AG04450 (cell line): Measurements from ENCODE around the gene SPAG16. TPM values are rescaled to one million over a fixed set of nuclear protein-coding genes. Genes with fewer than 3 reads are reported as not detected.
"Not testable (repeated sequence)": the region's sequence is repeated elsewhere in the genome, so short reads cannot be mapped to it uniquely, and the experiment has no call there.

ENCODE experiments used
- CTCF ChIA-PET: fragments of 300-600, 350-600 bp; formaldehyde crosslinking; extraction: SDS; loops from one replicate; lab custom pipeline; 2022; ENCODE audit warnings: antibody characterized with exemption, inconsistent platforms; lab: Charles Lee
- POLR2A ChIA-PET: fragments of 350-600 bp; formaldehyde crosslinking; extraction: SDS; loops from one replicate; lab custom pipeline; 2021; ENCODE audit warnings: antibody characterized with exemption, inconsistent platforms; lab: Yijun Ruan, JAX
- DNase-seq: peaks from one replicate; pipeline ENCODE4 v3.0.0-alpha.2; 2011; ENCODE audit warnings: low read depth, low spot score
- H3K27ac ChIP-seq: one replicate; pipeline ENCODE4 v1.5.1; 2012; ENCODE audit warnings: low read depth, low read length, control low read depth
- H3K27me3 ChIP-seq: one replicate; pipeline ENCODE4 v1.6.0; 2012; ENCODE audit warnings: low read length; ENCODE audit not compliant: control insufficient read depth, insufficient read depth
- H3K4me3 ChIP-seq: 2 replicates; pipeline ENCODE4 v1.5.1; 2011; ENCODE audit warnings: mild to moderate bottlenecking, low read depth, low read length, control low read depth
- H3K9me3 ChIP-seq: 2 replicates; pipeline ENCODE4 v1.5.1; 2012; ENCODE audit warnings: low read length; ENCODE audit not compliant: control insufficient read depth, insufficient read depth
- CTCF ChIP-seq: IDR thresholded peaks from 2 replicates; pipeline ENCODE4 v1.5.1; 2011; ENCODE audit warnings: low read depth, low read length, control low read depth, inconsistent platforms
- polyA plus RNA-seq: library from polyadenylated mRNA; depleted of rRNA; stranded (reverse); fragments of >200 nt; gene quantifications from 2 replicates; pipeline ENCODE4 v1.2.3, GENCODE V29; 2011

SPAG16 gene
- polyA plus RNA-seq, 1 experiment: 28.1 TPM

DNA sequence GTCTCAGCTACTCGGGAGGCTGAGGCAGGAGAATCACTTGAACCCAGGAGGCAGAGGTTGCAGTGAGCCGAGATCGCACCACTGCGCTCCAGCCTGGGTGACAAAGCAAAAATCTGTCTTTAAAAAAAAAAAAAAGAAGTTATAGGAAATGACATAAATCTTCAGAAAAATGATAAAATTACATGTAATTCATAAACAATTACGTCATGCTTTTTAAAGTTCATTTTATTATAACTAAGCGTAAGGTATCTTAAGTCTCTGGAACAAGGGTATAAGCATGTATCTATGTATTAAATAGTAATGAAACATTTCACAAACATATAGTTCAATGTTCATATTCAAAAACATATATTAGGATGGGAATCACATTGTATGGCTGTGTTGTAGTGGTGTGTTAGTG, 425.9 kb downstream of the SPAG16 start:
- H3K27me3 ChIP-seq: no peaks in the 10 kb centered on the region
- ChIA-PET POLR2A (no interaction called here), CTCF (no interaction called here)
- no peak for TF ChIP-seq CTCF
- no peaks in the 10 kb centered on the region for H3K9me3 ChIP-seq
- DNase-seq: no peak
- no peak overlapping the region for H3K4me3 ChIP-seq
- no peak overlapping the region for H3K27ac ChIP-seq

DNA sequence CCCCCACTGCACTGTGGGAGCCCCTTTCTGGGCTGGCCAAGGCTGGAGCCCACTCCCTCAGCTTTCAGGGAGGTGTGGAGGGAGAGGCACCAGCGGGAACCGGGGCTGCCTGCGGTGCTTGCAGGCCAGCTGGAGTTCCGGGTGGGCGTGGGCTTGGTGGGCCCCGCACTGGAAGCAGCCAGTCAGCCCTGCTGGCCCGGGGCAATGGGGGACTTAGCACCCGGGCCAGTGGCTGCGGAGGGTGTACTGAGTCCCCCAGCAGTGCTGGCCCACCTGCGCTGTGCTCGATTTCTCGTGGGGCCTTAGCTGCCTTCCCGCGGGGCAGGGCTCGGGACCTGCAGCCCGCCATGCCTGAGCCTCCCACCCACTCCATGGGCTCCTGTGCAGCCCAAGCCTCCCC, 434.1 kb downstream of the SPAG16 start:
- H3K27me3 ChIP-seq, H3K27ac ChIP-seq, H3K4me3 ChIP-seq, POLR2A ChIA-PET, DNase-seq, CTCF ChIA-PET: not testable (repeated sequence)
- H3K9me3 ChIP-seq: peaks cover 16% of the 10 kb centered on the region; the same call in 1 of the 2 replicates

- ChIA-PET POLR2A (no interaction called here), CTCF (no interaction called here)
- Histone ChIP-seq H3K9me3 (peaks cover 12% of the 10 kb centered on the region; the same call in 1 of the 2 replicates), H3K27ac (no peak overlapping the region), H3K4me3 (no peak overlapping the region), H3K27me3 (no peaks in the 10 kb centered on the region)
- DNase-seq: no peak
- no peak for TF ChIP-seq CTCF
Measured at GRCh38 chr2:213722565-213722964, 438.3 kb downstream of the SPAG16 start.

GRCh38 chr2:213723041-213723560, 438.8 kb downstream of the SPAG16 start:
- Histone ChIP-seq H3K4me3 (no peak overlapping the region), H3K27me3 (no peaks in the 10 kb centered on the region), H3K9me3 (peaks cover 12% of the 10 kb centered on the region; the same call in 1 of the 2 replicates), H3K27ac (no peak overlapping the region)
- ChIA-PET POLR2A (no interaction called here), CTCF (no interaction called here)
- no peak for TF ChIP-seq CTCF
- DNase-seq: no peak

DNA sequence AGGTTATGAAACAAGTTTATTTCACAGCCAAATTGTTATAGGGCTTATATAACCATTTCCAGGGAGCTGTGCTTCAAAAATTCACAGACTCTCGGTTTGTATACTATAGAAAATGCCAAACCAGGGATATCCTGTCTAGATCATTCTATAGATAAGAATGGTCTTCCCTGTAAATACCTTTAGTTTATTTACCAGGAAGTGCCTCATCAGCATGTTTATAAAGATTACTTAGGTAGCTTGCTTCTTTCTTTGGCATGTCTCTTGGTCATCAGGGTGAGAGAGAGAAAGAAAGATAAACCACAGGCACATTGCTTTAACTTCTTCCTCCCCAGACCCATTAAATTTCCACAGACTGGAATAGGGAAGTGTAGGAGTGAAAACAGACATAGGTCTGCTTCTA, 439.4 kb downstream of the SPAG16 start:
- H3K27me3 ChIP-seq: no peaks in the 10 kb centered on the region
- no peak for TF ChIP-seq CTCF
- peaks cover 8% of the 10 kb centered on the region; the same call in 1 of the 2 replicates for H3K9me3 ChIP-seq
- ChIA-PET CTCF (no interaction called here), POLR2A (no interaction called here)
- no peak for DNase-seq
- no peak overlapping the region for H3K4me3 ChIP-seq
- no peak overlapping the region for H3K27ac ChIP-seq
